22Rv1 (cell line): ENCODE data around the gene OLFML2A.

Experiments
- CTCF ChIP-seq: fragments of 450-650 bp; IDR thresholded peaks from 2 replicates; pipeline ENCODE4 v1.5.1; 2017; ENCODE audit warnings: mild to moderate bottlenecking
- ZFX ChIP-seq: fragments of 450-650 bp; IDR thresholded peaks from 2 replicates; pipeline ENCODE4 v1.6.1; 2017; ENCODE audit warnings: antibody characterized with exemption, borderline replicate concordance

- TF ChIP-seq CTCF: no peak
- TF ChIP-seq ZFX: no peak
These were observed 9.1 kb upstream of the OLFML2A start for GRCh38 chr9:124767821-124768220.
